ENCODE results near the gene DIP2C.
"Not testable (repeated sequence)": the region's sequence is repeated elsewhere in the genome, so short reads cannot be mapped to it uniquely, and the experiment has no call there.

Gene DIP2C

GRCh38 chr10:441659-442058, 247.8 kb downstream of the DIP2C start:
- Histone ChIP-seq H3K4me3 (ENCODE audit: low read length) (no peak overlapping the region), H3K4me2 (ENCODE audit: low read length) (no peak overlapping the region), H3K9ac (ENCODE audit: low read depth, low read length) (no peak overlapping the region), H3K9me3 (replicated peaks; ENCODE audit: low read length) (no peaks in the 10 kb centered on the region), H3K4me1 (ENCODE audit: control insufficient read depth, insufficient read depth, low read length) (no peaks in the 10 kb centered on the region), H3K36me3 (ENCODE audit: insufficient read depth, low read length) (no peaks in the 10 kb centered on the region), H3K27me3 (ENCODE audit: control insufficient read depth, insufficient read depth, low read length) (no peaks in the 10 kb centered on the region)

GRCh38 chr10:440127-440526, 249.3 kb downstream of the DIP2C start:
- Histone ChIP-seq H3K9me3 (replicated peaks; ENCODE audit: low read length) (no peaks in the 10 kb centered on the region), H3K4me3 (ENCODE audit: low read length) (no peak overlapping the region), H3K4me2 (ENCODE audit: low read length) (no peak overlapping the region), H3K27me3 (ENCODE audit: control insufficient read depth, insufficient read depth, low read length) (no peaks in the 10 kb centered on the region), H3K4me1 (ENCODE audit: control insufficient read depth, insufficient read depth, low read length) (no peaks in the 10 kb centered on the region), H3K9ac (ENCODE audit: low read depth, low read length) (no peak overlapping the region), H3K36me3 (ENCODE audit: insufficient read depth, low read length) (no peaks in the 10 kb centered on the region)

GRCh38 chr10:437698-438490, 251.6 kb downstream of the DIP2C start:
- H3K27me3 ChIP-seq (ENCODE audit: control insufficient read depth, insufficient read depth, low read length): no peaks in the 10 kb centered on the region
- H3K4me1 ChIP-seq (ENCODE audit: control insufficient read depth, insufficient read depth, low read length): no peaks in the 10 kb centered on the region
- no peak overlapping the region for H3K9ac ChIP-seq (ENCODE audit: low read depth, low read length)
- H3K9me3 ChIP-seq (replicated peaks; ENCODE audit: low read length): no peaks in the 10 kb centered on the region
- no peak overlapping the region for H3K4me2 ChIP-seq (ENCODE audit: low read length)
- no peak overlapping the region for H3K4me3 ChIP-seq (ENCODE audit: low read length)
- H3K36me3 ChIP-seq (ENCODE audit: insufficient read depth, low read length): no peaks in the 10 kb centered on the region

- Histone ChIP-seq H3K36me3 (ENCODE audit: insufficient read depth, low read length) (no peaks in the 10 kb centered on the region), H3K4me2 (ENCODE audit: low read length) (no peak overlapping the region), H3K9ac (ENCODE audit: low read depth, low read length) (no peak overlapping the region), H3K9me3 (replicated peaks; ENCODE audit: low read length) (no peaks in the 10 kb centered on the region), H3K4me1 (ENCODE audit: control insufficient read depth, insufficient read depth, low read length) (no peaks in the 10 kb centered on the region), H3K4me3 (ENCODE audit: low read length) (no peak overlapping the region), H3K27me3 (ENCODE audit: control insufficient read depth, insufficient read depth, low read length) (no peaks in the 10 kb centered on the region)
Observed at GRCh38 chr10:436911-437665, 252.4 kb downstream of the DIP2C start.

GRCh38 chr10:436013-436697, 253.3 kb downstream of the DIP2C start:
- no peak overlapping the region for H3K9ac ChIP-seq (ENCODE audit: low read depth, low read length)
- H3K4me3 ChIP-seq (ENCODE audit: low read length): no peak overlapping the region
- H3K9me3 ChIP-seq (replicated peaks; ENCODE audit: low read length): no peaks in the 10 kb centered on the region
- no peaks in the 10 kb centered on the region for H3K27me3 ChIP-seq (ENCODE audit: control insufficient read depth, insufficient read depth, low read length)
- no peaks in the 10 kb centered on the region for H3K4me1 ChIP-seq (ENCODE audit: control insufficient read depth, insufficient read depth, low read length)
- no peak overlapping the region for H3K4me2 ChIP-seq (ENCODE audit: low read length)
- no peaks in the 10 kb centered on the region for H3K36me3 ChIP-seq (ENCODE audit: insufficient read depth, low read length)

GRCh38 chr10:435397-435796, 254.1 kb downstream of the DIP2C start:
- Histone ChIP-seq H3K9ac (ENCODE audit: low read depth, low read length) (no peak overlapping the region), H3K27me3 (ENCODE audit: control insufficient read depth, insufficient read depth, low read length) (no peaks in the 10 kb centered on the region), H3K4me1 (ENCODE audit: control insufficient read depth, insufficient read depth, low read length) (no peaks in the 10 kb centered on the region), H3K9me3 (replicated peaks; ENCODE audit: low read length) (no peaks in the 10 kb centered on the region), H3K4me3 (ENCODE audit: low read length) (no peak overlapping the region), H3K36me3 (ENCODE audit: insufficient read depth, low read length) (no peaks in the 10 kb centered on the region), H3K4me2 (ENCODE audit: low read length) (no peak overlapping the region)

- Histone ChIP-seq H3K27me3 (ENCODE audit: control insufficient read depth, insufficient read depth, low read length) (no peaks in the 10 kb centered on the region), H3K4me2 (ENCODE audit: low read length) (no peak overlapping the region), H3K36me3 (ENCODE audit: insufficient read depth, low read length) (no peaks in the 10 kb centered on the region), H3K4me1 (ENCODE audit: control insufficient read depth, insufficient read depth, low read length) (no peaks in the 10 kb centered on the region), H3K4me3 (ENCODE audit: low read length) (no peak overlapping the region), H3K9ac (ENCODE audit: low read depth, low read length) (no peak overlapping the region), H3K9me3 (replicated peaks; ENCODE audit: low read length) (peaks cover 5% of the 10 kb centered on the region)
Observed at GRCh38 chr10:429696-430095, 259.8 kb downstream of the DIP2C start.

GRCh38 chr10:427761-428519, 261.5 kb downstream of the DIP2C start:
- Histone ChIP-seq H3K4me1 (ENCODE audit: control insufficient read depth, insufficient read depth, low read length) (no peaks in the 10 kb centered on the region), H3K9ac (ENCODE audit: low read depth, low read length) (no peak overlapping the region), H3K9me3 (replicated peaks; ENCODE audit: low read length) (peaks cover 5% of the 10 kb centered on the region), H3K36me3 (ENCODE audit: insufficient read depth, low read length) (no peaks in the 10 kb centered on the region), H3K4me3 (ENCODE audit: low read length) (no peak overlapping the region), H3K4me2 (ENCODE audit: low read length) (no peak overlapping the region), H3K27me3 (ENCODE audit: control insufficient read depth, insufficient read depth, low read length) (no peaks in the 10 kb centered on the region)

GRCh38 chr10:425365-425764, 264.1 kb downstream of the DIP2C start:
- H3K27me3 ChIP-seq (ENCODE audit: control insufficient read depth, insufficient read depth, low read length); H3K4me3 ChIP-seq (ENCODE audit: low read length); H3K36me3 ChIP-seq (ENCODE audit: insufficient read depth, low read length); H3K4me1 ChIP-seq (ENCODE audit: control insufficient read depth, insufficient read depth, low read length); H3K4me2 ChIP-seq (ENCODE audit: low read length); H3K9me3 ChIP-seq (replicated peaks; ENCODE audit: low read length); H3K9ac ChIP-seq (ENCODE audit: low read depth, low read length): not testable (repeated sequence)

- not testable (repeated sequence) for H3K4me3 ChIP-seq (ENCODE audit: low read length)
- H3K36me3 ChIP-seq (ENCODE audit: insufficient read depth, low read length): peaks cover 15% of the 10 kb centered on the region
Observed at GRCh38 chr10:424724-425123, 264.7 kb downstream of the DIP2C start.

GRCh38 chr10:423178-423577, 266.3 kb downstream of the DIP2C start:
- H3K4me1 ChIP-seq (ENCODE audit: control insufficient read depth, insufficient read depth, low read length): peaks cover 10% of the 10 kb centered on the region
- H3K9me3 ChIP-seq (replicated peaks; ENCODE audit: low read length): peaks cover 5% of the 10 kb centered on the region
- no peak overlapping the region for H3K4me2 ChIP-seq (ENCODE audit: low read length)
- no peak overlapping the region for H3K9ac ChIP-seq (ENCODE audit: low read depth, low read length)
- no peak overlapping the region for H3K4me3 ChIP-seq (ENCODE audit: low read length)
- no peaks in the 10 kb centered on the region for H3K27me3 ChIP-seq (ENCODE audit: control insufficient read depth, insufficient read depth, low read length)
- peaks cover 19% of the 10 kb centered on the region for H3K36me3 ChIP-seq (ENCODE audit: insufficient read depth, low read length)

More at GRCh38 chr10:424724-425123, 264.7 kb downstream of the DIP2C start:
- H3K4me1 ChIP-seq (ENCODE audit: control insufficient read depth, insufficient read depth, low read length); H3K27me3 ChIP-seq (ENCODE audit: control insufficient read depth, insufficient read depth, low read length); H3K9ac ChIP-seq (ENCODE audit: low read depth, low read length); H3K9me3 ChIP-seq (replicated peaks; ENCODE audit: low read length); H3K4me2 ChIP-seq (ENCODE audit: low read length): not testable (repeated sequence)
